Breast epithelium (tissue), 3 donors: ENCODE results near the gene GATA6.

Experiments used
- POLR2A ChIP-seq: fragments of 450-650 bp; IDR thresholded peaks from one replicate; pipeline ENCODE4 v1.6.1; 2016; ENCODE audit warnings: antibody characterized with exemption, mild to moderate bottlenecking, moderate library complexity
- TF ChIP-seq, protein P1 (sequence below), 3 donors: fragments of 450-650 bp; IDR thresholded peaks; one replicate each; pipeline ENCODE4 v1.5.1; 2016 to 2017; ENCODE audit warnings: antibody characterized with exemption in 3 of 3, mild to moderate bottlenecking in 3 of 3, moderate library complexity in 3 of 3

DNA sequence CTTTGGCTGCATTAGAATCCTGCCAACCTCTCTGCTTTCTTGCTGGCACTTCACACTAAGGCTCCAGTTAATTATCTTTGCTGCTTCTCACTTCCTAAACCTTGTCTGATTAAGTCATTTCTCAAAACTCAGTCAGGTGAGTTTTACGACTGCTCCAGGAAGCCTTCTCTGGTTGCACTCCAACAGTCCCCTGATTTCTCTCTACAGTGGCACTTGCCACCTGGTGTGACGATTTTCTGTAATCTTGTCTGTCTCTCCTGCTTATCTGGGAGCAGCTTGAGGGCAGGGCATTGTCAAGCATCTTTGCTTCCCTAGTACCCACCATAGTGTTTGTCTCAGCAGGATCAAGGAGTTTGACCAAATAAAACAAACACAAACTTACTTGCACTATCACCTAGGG lies 10.4 kb upstream of the GATA6 start:
- TF ChIP-seq, protein P1, sequence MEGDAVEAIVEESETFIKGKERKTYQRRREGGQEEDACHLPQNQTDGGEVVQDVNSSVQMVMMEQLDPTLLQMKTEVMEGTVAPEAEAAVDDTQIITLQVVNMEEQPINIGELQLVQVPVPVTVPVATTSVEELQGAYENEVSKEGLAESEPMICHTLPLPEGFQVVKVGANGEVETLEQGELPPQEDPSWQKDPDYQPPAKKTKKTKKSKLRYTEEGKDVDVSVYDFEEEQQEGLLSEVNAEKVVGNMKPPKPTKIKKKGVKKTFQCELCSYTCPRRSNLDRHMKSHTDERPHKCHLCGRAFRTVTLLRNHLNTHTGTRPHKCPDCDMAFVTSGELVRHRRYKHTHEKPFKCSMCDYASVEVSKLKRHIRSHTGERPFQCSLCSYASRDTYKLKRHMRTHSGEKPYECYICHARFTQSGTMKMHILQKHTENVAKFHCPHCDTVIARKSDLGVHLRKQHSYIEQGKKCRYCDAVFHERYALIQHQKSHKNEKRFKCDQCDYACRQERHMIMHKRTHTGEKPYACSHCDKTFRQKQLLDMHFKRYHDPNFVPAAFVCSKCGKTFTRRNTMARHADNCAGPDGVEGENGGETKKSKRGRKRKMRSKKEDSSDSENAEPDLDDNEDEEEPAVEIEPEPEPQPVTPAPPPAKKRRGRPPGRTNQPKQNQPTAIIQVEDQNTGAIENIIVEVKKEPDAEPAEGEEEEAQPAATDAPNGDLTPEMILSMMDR (IDR thresholded peaks at IDR 0.05), result no peak
- TF ChIP-seq POLR2A, result no peak
